ENCODE results near the gene TMPRSS11F.
A peak's percentile ranks its signal among the peaks of the same experiment; 100 is the strongest.
"Not testable (repeated sequence)": the region's sequence is repeated elsewhere in the genome, so short reads cannot be mapped to it uniquely, and the experiment has no call there.

TMPRSS11F gene

DNA sequence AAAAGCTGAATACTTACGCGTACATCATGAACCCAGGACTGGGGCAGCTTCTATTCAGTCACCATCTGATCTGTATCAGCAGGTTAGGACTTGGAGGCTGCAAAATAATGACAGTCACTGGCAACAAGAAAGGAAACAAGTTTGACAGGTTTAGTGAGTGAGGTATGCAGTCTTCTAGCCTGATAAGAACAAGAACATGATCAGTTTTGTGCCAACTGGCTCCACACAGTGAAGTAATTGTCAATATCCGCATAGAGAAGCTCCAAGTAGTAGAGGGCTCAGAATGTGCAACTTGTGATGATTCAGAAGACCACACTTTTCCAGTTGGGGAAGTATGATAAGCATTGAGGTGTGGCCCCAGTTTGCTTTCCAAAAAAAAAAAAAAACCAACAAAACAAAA, at the start of gene TMPRSS11F:
TMPRSS11F (minus strand) TSS at position 77 of the 400 bp plus-strand sequence; CDS start at position 28, 49 bp downstream.
- no peak for DNase-seq

DNA sequence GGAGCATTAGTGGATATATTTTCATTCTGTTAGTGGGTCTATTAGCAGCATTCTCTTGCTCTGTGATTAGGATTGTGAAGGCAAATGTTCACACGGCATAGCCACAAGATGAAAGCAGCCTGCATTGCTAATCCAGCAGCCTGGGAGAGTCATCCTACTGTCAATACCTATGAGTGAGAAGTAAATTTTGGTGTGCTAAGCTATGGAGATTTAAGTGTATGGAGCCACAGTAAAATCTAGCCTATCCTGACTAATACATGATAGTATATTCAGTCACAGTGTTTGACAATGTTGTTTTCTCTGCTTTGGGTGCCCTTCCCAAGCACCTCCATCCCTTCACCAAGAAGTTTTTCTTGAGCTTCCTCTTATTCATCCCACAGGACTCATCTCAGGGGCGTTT, 47.2 kb upstream of the TMPRSS11F start:
- no peak for DNase-seq

DNA sequence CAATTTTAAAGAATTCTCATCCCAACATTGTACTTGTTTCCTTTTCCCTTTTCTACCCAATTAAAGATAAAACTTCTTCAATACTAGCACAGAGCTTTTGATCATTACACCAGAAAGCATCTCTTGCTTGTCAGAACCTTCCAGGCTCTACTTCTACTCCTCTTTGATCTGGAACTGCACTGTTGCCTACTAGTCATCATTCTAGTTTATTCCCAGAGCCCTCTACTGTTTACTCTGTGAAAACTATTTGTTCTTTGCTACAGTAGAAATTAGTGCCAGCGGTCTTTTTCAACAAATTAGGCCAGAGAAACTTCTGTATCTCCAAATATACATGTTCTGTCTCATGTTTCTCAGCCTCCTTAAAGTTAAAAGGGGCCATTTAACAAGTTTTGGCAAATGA, 46.8 kb upstream of the TMPRSS11F start:
- DNase-seq = no peak

DNA sequence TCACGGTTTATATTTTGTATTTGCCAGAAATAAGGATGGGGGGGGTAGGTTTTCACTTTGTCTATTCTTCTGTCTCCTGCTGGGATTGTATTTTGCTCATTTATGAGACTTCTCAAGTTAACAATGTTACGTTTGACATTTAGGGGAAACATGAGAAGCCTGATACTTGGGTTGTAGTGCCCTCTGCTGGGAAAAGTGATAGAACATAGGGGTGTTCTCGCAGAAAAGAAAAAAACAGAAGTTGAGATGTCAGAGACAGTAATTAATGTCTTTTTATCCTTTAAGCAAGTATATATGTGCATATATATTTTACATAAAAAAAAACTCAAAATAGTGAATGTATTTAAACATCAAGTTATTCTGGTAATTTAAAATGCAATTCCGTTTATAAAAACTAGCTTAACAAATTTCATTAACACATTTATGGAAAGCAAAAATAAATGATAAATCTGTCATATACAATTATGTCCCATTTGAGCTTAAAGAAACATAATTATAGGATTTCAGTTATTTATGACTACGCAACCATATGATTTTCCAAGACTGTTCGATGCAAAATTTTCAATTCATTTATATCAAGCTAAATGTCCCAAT, 46.0 kb upstream of the TMPRSS11F start:
- DNase-seq = peak; percentile 28

DNA sequence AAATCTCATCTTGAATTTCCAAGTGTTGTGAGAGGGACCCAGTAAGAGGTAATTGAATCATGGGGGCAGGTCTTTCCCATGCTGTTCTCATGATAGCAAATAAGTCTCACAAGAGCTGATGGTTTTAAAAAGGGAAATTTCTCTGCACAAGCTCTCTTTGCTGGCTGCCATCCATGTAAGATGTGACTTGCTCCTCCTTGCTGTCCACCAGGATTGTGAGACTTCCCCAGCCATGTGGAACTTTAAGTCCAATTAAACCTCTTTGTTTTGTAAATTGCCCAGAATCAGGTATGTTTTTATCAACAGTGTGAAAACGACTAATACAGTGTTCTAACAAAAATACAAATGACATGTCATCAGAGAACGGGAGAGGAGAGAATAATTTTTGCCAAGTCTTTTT, 44.7 kb upstream of the TMPRSS11F start:
- DNase-seq = not testable (repeated sequence)

DNA sequence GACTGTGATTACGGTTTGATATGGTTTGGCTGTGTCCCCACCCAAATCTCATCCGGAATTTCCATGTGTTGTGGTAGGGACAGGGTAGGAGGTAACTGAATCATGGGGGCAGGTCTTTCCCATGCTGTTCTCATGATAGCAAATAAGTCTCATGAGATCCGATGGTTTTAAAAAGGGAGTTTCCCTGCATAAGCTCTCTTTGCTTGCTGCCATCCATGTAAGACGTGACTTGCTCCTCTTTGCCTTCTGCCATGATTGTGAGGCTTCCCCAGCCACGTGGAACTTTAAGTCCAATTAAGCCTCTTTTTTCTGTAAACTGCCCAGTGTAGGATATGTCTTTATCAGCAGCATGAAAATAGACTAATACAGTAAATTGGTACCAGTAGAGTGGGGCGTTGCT, 42.5 kb upstream of the TMPRSS11F start:
- not testable (repeated sequence) for DNase-seq

DNA sequence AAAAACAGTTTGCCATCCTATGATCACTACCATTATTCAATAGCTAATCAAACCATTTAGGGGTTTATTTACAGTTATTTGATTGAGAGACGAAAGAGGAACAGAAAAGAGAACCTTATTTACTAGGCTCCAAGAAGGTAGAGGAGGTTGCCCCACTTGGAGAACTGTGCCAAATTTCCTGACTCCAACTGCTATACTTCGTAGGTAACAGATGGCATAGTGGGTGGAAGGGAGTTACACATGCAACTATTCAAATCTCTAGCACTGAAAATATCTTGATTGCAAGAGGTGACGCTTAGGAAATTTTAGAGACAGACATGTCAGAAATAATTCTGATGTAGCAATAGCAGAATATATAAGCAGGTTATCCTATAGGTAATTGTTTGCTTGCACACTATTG, 38.0 kb upstream of the TMPRSS11F start:
- DNase-seq = no peak

DNA sequence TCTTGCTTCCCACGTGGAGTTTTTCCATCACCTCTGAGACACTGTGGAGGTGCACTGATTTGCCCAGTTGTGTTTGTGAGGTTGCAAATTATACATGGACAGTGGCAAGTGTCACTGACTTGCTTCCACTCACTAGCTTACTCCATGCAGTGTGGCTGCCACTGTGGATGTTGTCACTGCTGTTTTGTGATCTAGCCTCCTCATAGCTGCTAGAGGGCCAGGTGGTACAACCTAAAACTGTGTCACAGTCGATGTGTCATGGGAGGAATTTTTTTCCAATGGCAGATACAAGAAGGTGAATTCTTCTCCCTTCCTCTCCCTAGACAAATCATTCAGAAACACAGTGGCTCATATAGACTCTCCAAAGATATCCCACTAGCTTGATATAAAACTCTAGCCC, 37.5 kb upstream of the TMPRSS11F start:
- no peak for DNase-seq

DNA sequence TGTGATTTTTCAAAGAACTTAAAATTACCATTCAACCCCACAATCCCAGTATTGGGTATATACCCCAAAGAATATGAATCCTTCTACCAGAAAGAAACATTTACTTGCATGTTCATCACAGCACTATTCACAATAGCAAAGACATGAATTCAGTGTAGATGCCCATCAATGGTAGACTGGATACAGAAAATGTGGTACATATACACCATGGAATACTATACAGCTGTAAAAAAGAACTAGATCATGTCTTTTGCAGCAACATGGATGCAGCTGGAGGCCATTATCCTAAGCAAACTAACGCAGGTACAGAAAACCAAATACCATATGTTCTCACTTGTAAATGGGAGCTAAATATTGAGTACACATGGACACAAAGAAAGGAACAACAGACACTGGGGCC, 34.1 kb upstream of the TMPRSS11F start:
- no peak for DNase-seq

DNA sequence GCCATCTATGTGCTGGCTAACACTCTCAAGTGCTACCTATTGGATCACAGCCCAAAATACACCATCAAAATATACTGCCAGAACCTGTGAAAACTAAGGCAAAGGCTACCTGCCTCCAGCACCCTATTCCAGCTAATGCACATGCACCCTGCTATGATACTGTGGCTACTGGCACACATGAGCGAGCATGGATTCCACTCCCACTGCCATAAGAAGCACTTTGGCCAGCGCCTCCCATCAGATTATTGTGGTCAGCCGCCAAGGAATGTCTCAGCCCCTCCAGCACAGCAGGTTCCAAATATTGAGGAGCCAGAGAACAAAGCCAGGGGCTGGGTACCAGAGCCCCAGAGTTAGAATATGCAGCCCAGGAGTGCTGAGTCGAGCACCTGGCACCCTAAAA, 32.5 kb upstream of the TMPRSS11F start:
- no peak for DNase-seq

DNA sequence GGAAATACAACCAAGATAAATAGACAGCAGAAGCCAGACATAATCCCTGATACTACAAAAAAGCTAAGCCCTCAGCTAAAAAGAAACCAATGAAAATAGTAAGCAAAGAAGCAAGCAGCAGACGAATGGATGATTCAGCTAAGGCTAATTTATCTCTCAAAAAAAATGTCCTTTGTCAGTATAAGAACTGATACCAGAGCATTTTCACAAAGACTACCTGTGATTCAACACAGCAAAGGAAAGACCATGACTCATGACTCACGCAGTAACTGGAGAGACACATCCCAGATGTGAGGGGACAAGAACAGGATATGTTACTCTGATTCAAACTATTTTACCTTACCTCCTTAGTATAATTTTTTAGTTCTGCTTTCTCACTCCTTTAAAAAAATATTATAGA, 22.7 kb upstream of the TMPRSS11F start:
- DNase-seq = no peak

DNA sequence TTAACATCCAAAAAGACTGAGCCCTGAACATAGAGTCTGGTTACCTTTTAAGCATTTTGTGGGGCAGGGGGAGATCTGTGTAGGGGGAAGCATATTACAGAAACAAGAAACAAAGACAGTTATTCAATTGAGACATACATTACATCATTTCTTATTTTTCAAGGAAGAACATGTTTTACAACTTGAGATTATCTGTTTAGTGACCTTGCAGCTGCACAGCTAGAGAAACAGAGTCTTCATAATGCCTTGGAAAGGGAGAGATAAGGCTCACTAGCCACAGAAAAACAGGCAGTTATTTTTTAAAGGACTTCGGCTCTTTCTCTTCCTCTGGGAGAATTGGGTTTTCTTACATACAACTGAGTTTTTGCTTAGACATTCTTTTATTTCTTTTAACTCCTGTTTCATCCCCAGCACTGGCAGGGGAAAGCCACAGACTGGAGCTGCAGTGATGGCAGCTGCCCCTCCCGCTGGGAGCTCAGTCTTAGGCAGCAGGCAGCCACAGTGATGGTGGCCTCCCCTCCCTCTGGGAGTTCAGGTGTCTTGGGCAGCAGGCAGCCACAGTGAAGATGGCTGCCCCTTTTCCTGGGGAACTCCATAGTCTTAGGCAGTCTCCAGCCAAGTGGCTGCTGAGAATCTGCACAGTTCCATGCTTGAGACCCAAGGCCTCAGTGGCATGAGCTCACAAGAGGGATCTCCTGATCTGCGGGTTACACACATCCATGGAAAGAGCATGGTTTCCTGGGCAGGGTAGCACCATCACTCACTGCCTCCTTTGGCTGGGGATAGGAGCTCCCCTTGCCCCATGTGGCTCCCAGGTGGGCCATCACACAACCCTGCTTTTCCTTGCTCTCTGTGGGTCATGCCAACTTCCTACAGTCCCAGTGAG, 19.4 kb upstream of the TMPRSS11F start:
- no peak for DNase-seq

DNA sequence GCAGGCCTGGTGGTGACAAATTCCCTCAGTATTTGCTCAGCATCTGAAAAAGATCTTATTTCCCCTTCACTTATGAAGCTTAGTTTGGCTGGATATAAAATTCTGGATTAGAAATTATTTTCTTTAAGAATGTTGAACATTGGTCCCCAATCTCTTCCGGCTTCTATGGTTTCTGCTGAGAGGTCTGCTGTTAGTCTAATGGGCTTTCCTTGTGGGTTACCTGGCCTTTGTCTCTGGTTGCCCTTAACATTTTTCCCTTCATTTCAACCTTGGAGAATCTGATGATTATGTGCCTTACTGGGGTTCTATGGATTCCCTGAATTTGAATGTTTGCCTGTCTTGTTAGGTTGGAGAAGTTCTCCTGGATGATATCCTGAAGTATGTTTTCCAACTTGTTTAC, 17.4 kb upstream of the TMPRSS11F start:
- no peak for DNase-seq

DNA sequence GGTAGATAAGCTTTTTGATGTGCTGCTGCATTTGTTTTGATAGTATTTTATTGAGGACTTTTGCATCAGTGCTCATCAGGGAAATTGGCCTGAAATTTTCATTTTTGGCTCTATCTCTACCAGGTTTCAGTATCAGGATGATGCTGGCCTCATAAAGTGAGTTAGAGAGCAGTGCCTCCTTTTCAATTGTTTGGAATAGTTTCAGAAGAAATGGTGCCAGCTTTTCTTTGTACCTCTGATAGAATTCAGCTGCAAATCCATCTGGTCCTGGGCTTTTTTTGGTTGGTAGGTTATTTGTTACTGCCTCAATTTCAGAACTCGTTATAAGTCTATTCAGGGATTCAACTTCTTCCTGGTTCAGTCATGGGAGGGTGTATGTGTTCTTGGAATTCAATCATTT, 15.6 kb upstream of the TMPRSS11F start:
- DNase-seq = no peak

DNA sequence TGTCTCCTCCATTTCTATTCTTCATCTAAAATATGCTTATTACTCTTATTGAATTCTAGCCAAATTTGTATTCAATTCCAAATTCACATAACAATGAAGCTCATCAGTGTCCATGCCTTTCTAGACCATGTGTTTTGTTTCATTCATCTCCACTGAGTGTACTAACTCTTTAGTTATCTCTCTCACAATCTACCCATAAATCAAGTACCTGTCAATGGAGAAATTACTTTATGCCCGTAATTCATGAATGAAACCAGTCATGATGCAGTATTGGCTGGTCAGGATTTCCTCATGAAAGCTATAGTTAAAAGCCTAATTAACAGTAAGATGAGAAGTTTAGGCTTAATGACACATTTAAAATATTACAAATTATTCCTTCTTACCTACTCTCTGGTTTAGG, 12.2 kb upstream of the TMPRSS11F start:
- no peak for DNase-seq

DNA sequence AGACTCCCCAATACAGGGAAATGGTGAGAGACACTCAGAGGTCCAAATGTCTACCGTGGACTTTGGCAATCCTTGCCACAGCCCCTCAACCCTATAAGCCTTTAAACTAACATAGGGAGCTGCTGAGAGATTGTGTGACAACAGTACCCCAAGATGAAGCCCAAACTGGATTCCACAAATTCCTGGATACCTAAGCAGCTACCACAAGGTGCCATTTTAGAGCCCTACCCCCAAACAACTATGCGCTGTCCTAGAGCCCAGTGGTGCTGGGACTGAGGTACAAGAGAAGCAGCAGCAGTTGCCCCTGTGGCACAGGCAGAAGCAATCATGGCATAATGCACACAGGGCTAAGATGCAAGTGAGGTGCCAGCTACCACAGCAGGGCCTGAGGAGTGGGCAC, 2.7 kb upstream of the TMPRSS11F start:
- DNase-seq = no peak

DNA sequence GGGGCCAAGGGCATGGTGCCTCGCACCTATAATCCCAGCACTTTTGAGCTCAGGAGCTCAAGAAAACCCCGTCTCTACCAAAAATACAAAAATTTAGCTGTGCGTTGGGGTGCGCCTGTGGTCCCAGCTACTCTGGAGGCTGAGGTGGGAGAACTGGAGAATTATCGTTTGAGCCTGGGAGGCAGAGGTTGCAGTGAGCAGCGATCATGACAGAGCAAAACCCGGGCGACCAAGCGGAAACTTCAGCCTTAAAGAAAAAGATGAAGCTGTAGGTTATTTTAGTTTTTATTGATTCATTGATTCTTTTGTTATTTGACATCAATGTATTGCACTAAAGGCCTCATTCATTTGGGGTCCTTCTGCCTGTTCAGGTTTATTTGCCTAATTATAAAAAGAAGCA, 5.4 kb downstream of the TMPRSS11F start:
- DNase-seq = no peak

DNA sequence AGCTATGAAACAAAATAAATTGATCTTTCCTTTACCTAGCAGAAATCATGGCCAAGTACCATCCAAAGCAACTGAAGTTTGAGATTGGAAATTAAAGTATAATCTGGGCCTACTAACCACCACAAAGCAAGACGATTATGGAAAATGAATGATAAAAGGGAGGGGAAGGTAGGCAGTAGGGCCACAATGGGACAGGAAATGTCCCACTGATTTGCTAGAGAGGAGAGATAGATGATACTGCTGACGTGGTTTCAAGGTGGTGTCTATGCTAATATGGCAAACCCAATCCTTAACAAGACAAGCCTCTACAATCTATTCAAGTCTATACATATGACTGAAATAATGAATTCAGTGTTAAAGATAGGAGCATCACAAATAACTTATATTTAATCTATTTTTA, 6.1 kb downstream of the TMPRSS11F start:
- DNase-seq = no peak

DNA sequence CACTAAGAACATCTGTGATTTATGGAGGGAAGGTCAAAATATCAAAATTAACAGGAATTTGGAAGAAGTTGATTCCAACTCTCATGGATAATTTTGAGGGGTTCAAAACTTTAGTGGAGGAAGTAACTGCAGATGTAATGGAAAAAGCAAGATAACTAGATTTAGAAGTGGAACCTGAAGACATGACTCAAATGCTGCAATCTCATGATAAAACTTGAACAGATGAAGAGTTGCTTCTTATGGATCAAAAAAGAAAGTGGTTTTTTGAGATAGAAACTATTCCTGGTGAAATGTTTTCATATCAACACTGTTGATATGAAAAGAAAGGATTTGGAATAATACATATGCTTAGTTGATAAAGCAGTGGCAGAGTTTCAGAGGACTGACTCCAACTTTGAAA, 9.7 kb downstream of the TMPRSS11F start:
- no peak for DNase-seq

DNA sequence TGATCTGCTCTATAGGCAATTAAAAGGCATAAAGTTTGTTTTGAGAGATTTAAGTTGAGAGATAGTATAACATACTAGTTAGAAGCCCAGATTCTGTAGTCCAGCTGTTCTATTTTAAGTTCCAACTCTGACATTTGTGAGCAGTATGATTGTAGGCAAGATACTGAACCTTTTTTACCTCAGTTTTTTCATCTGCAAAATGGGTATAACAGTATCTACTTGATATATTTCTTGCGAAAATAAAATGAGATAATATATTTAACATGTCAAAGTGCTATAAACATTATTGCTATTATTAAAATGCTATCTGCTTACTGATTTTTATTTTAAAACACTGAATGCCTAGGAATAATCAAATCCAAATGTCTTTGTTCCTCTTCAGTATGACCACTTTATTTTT, 19.2 kb downstream of the TMPRSS11F start:
- no peak for DNase-seq

DNA sequence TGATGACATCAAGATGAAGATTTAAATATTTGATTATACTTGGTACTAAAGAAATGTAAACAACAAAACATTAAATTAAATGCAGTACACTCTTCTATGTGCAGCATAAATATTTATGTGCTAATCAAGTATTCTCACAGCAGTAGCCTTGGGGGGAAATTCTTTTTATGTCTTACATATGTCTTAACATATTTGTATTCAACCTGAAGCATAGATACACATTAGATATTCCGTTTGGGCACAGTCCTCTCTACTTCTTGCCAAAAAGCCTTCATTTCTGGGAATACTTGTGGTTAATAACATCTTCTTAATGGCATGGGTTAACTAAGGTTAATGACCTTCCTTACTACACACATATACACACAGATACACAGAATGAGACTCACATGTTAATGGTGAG, 19.8 kb downstream of the TMPRSS11F start:
- DNase-seq = no peak

DNA sequence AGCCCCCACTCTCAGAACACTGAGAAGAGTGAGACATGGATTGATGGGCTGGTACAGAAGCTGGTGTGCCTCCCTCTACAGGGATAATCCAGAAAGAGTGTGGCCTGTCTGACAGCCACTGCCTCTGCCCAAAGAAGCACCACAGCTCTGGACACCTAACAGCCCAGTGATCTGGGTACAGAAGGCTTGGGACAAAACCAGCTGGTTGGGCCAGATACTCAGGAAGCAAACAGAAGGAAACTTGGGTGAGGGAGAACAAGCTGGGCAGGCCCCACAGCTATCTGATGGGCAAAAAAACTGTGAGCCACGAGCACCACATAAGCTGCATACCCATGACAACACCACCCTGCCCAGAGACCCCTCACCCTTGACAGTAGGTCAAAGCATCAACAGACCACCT, 46.9 kb downstream of the TMPRSS11F start:
- DNase-seq = no peak

DNA sequence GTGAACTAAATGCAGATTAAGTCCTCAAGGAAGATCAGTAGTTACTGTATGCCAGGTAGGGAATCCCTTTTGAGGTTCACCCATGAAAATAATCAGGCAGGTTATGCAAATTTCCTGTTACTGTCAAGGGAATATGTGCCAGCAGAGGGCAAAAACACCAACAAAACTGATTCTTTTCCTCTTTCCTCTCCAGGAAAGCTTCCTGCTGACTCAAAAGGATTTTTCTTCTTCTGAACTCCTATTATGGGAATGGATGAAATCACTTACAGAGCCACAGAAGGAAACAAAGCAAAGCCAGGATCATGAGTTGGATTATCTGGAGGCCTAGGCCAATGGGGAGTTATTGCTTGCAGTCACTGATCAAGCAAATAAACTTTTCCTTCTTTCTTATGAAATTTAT, 49.7 kb downstream of the TMPRSS11F start:
- no peak for DNase-seq

DNA sequence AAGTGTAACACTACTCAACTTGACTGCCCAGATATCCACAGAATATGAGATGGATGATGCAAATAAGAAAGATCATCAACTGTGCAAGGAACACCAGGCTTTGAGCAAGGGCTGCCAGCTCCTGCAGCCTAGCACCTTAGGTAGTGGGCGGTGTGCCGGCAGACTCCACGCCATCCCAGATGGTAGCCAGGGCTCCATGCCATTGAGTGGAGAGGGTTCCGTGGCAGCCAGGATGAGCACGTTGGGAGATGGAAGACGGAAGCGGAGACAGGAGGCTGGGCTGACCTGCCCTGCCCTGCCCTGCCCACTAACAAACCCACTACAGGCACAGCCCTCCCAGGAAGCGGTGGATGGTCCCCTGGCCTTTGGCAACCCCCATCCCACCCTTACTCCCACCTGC, 51.9 kb downstream of the TMPRSS11F start:
- DNase-seq = no peak

DNA sequence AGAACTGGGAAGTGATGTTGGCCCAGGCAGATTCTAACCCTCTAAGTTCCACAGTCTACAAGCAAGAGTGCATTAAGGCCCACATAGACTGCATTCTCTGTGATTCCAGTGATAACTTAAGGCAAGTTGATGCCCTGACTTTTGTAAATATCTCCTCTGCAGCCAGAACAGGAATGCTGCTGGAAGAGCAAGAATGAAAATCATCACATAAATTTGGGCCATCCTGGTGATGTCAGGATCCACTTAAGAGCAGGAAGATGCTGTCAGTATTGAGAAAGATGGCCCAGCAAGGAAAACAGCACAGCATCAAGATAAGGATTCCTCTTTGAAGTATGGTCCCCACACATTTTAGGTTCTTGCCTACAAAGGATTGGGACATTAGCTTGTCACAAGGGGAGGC, 52.4 kb downstream of the TMPRSS11F start:
- no peak for DNase-seq

All from NCI-H2029 treated with DMSO at 0.1 percent for 48 hours (cell line).